HEK293T (cell line): Measurements from ENCODE around the gene XPR1.
A peak's percentile ranks its signal among the peaks of the same experiment; 100 is the strongest.

Source experiments
- CTCF ChIA-PET: fragments of 350-600 bp; formaldehyde crosslinking; extraction: SDS; loops from one replicate; lab custom pipeline; 2021; ENCODE audit warnings: antibody characterized with exemption, inconsistent platforms; lab: Yijun Ruan, JAX
- POLR2A ChIA-PET: fragments of 350-600 bp; formaldehyde crosslinking; extraction: SDS; loops from one replicate; lab custom pipeline; 2020; ENCODE audit warnings: antibody characterized with exemption, inconsistent platforms; lab: Yijun Ruan, JAX
- DNase-seq: peaks from one replicate; pipeline ENCODE4 v3.0.0; 2012; ENCODE audit warnings: mixed read lengths; ENCODE audit errors: extremely low spot score
- ARNT ChIP-seq: fragments of 450-650 bp; IDR thresholded peaks from 2 replicates; pipeline ENCODE4 v1.6.1; 2017; ENCODE audit warnings: mild to moderate bottlenecking
- BHLHE40 ChIP-seq: fragments of 450-650 bp; IDR thresholded peaks from 2 replicates; pipeline ENCODE4 v1.6.1; 2016; ENCODE audit warnings: mild to moderate bottlenecking, moderate library complexity, borderline replicate concordance
- CTBP1 ChIP-seq: fragments of 450-650 bp; IDR thresholded peaks from 2 replicates; pipeline ENCODE4 v1.6.1; 2016; ENCODE audit warnings: borderline replicate concordance
- ELF4 ChIP-seq: fragments of 450-650 bp; IDR thresholded peaks from 2 replicates; pipeline ENCODE4 v1.6.1; 2017; ENCODE audit warnings: antibody characterized with exemption
- FOXA1 ChIP-seq: fragments of 450-650 bp; IDR thresholded peaks from 2 replicates; pipeline ENCODE4 v1.6.1; 2016; ENCODE audit warnings: mild to moderate bottlenecking
- FOXK2 ChIP-seq: fragments of 450-650 bp; IDR thresholded peaks from 2 replicates; pipeline ENCODE4 v1.6.1; 2016; ENCODE audit warnings: mild to moderate bottlenecking
- FOXM1 ChIP-seq: fragments of 450-650 bp; IDR thresholded peaks from 2 replicates; pipeline ENCODE4 v1.6.1; 2017; ENCODE audit warnings: mild to moderate bottlenecking, borderline replicate concordance
- HDGF ChIP-seq: fragments of 450-650 bp; IDR thresholded peaks from 2 replicates; pipeline ENCODE4 v1.6.1; 2017; ENCODE audit warnings: antibody characterized with exemption, borderline replicate concordance
- L3MBTL2 ChIP-seq: fragments of 450-650 bp; conservative IDR thresholded peaks from 2 replicates; pipeline ENCODE4 v1.6.1; 2016; ENCODE audit warnings: mild to moderate bottlenecking
- LEF1 ChIP-seq: fragments of 450-650 bp; IDR thresholded peaks from 2 replicates; pipeline ENCODE4 v1.6.1; 2017; ENCODE audit warnings: mild to moderate bottlenecking, borderline replicate concordance
- NFRKB ChIP-seq: fragments of 450-650 bp; IDR thresholded peaks from 2 replicates; pipeline ENCODE4 v1.6.1; 2016; ENCODE audit warnings: mild to moderate bottlenecking, moderate library complexity
- PKNOX1 ChIP-seq: fragments of 450-650 bp; IDR thresholded peaks from 2 replicates; pipeline ENCODE4 v1.6.1; 2016
- SP1 ChIP-seq: fragments of 450-650 bp; IDR thresholded peaks from 2 replicates; pipeline ENCODE4 v1.6.1; 2017
- SUZ12 ChIP-seq: fragments of 450-650 bp; IDR thresholded peaks from 2 replicates; pipeline ENCODE4 v1.6.1; 2016; ENCODE audit warnings: mild to moderate bottlenecking
- TARDBP ChIP-seq: fragments of 450-650 bp; IDR thresholded peaks from 2 replicates; pipeline ENCODE4 v1.6.1; 2016
- ZNF384 ChIP-seq: fragments of 450-650 bp; IDR thresholded peaks from 2 replicates; pipeline ENCODE4 v1.6.1; 2016

The XPR1 gene

GRCh38 chr1:180615493-180616290 is 16.1 kb upstream of the XPR1 start:
- no peak for DNase-seq
- POLR2A ChIA-PET = no interaction called here
- CTCF ChIA-PET = no interaction called here
- TF ChIP-seq BHLHE40 (no peak), FOXA1 (no peak), FOXM1 (no peak), FOXK2 (no peak), LEF1 (no peak)

GRCh38 chr1:180616439-180616838 is 15.4 kb upstream of the XPR1 start:
- DNase-seq = no peak
- POLR2A ChIA-PET = no interaction called here
- CTCF ChIA-PET = no interaction called here
- no peak for TF ChIP-seq NFRKB
- no peak for TF ChIP-seq PKNOX1
- no peak for TF ChIP-seq HDGF
- no peak for TF ChIP-seq BHLHE40
- TF ChIP-seq LEF1 = no peak
- no peak for TF ChIP-seq TARDBP
- no peak for TF ChIP-seq L3MBTL2
- no peak for TF ChIP-seq FOXM1
- no peak for TF ChIP-seq FOXK2
- no peak for TF ChIP-seq ARNT
- TF ChIP-seq FOXA1 = no peak
- TF ChIP-seq SP1 = no peak
- TF ChIP-seq SUZ12 = no peak
- no peak for TF ChIP-seq CTBP1
- TF ChIP-seq ZNF384 = no peak
- TF ChIP-seq ELF4 = no peak

- CTCF ChIA-PET = no interaction called here
Measured at GRCh38 chr1:180617774-180618395, 13.9 kb upstream of the XPR1 start.

GRCh38 chr1:180620581-180620980 is 11.2 kb upstream of the XPR1 start:
- CTCF ChIA-PET = interaction anchor here (1.1 kb wide), 1 partner anchor 12 kb away, joined by 3 read pairs; the partner anchor contains the start of gene XPR1
- TF ChIP-seq ARNT = no peak
- no peak for DNase-seq
- POLR2A ChIA-PET = interaction anchor here (1.4 to 1.8 kb wide), 2 partner anchors 11 kb away, joined by 3 to 6 read pairs; partner anchors contain the start of gene XPR1

More at GRCh38 chr1:180617774-180618395, 13.9 kb upstream of the XPR1 start:
- POLR2A ChIA-PET = no interaction called here
- no peak for TF ChIP-seq NFRKB
- no peak for TF ChIP-seq SP1
- no peak for TF ChIP-seq CTBP1
- no peak for TF ChIP-seq SUZ12
- TF ChIP-seq L3MBTL2 = no peak
- no peak for TF ChIP-seq LEF1
- no peak for TF ChIP-seq FOXK2
- no peak for DNase-seq

GRCh38 chr1:180622658-180623508 is 8.9 kb upstream of the XPR1 start:
- ChIA-PET POLR2A (no interaction called here), CTCF (no interaction called here)
- DNase-seq = no peak
- no peak for TF ChIP-seq BHLHE40
- no peak for TF ChIP-seq TARDBP
- no peak for TF ChIP-seq SUZ12
- TF ChIP-seq ZNF384 = no peak

- no peak for TF ChIP-seq SP1
- no peak for TF ChIP-seq HDGF
- no peak for TF ChIP-seq TARDBP
- TF ChIP-seq NFRKB = no peak
- ChIA-PET POLR2A (no interaction called here), CTCF (no interaction called here)
- DNase-seq = peak; percentile 21
Measured at GRCh38 chr1:180623579-180624347, 8.1 kb upstream of the XPR1 start.

GRCh38 chr1:180626711-180627110 is 5.1 kb upstream of the XPR1 start:
- CTCF ChIA-PET = no interaction called here

More at GRCh38 chr1:180626711-180627110, 5.1 kb upstream of the XPR1 start:
- DNase-seq = no peak
- TF ChIP-seq HDGF = no peak
- TF ChIP-seq ZNF384 = no peak
- TF ChIP-seq L3MBTL2 = no peak
- no peak for TF ChIP-seq NFRKB
- TF ChIP-seq FOXM1 = no peak
- no peak for TF ChIP-seq ELF4
- TF ChIP-seq CTBP1 = no peak
- no peak for TF ChIP-seq SUZ12
- no peak for TF ChIP-seq FOXK2
- TF ChIP-seq LEF1 = no peak
- TF ChIP-seq BHLHE40 = no peak
- TF ChIP-seq FOXA1 = no peak
- TF ChIP-seq PKNOX1 = no peak
- no peak for TF ChIP-seq SP1
- POLR2A ChIA-PET = no interaction called here
